PC-9 (cell line): ENCODE data around the gene SRGAP1. TPM values are rescaled to one million over a fixed set of nuclear protein-coding genes. Genes with fewer than 3 reads are reported as not detected.

Source experiments
- BruUV-seq: library from RNA; stranded (reverse); fragments of 400-500 nt; replicated peaks from 2 replicates; lab custom pipeline; 2021; lab: Mats Ljungman, UMichigan
- CTCF ChIA-PET: fragments of 300-600 bp; sonication (Branson Sonifier 250); formaldehyde crosslinking; loops from one replicate; lab custom pipeline; 2022; ENCODE audit warnings: antibody characterized with exemption; lab: Charles Lee
- POLR2A ChIA-PET: fragments of 300-600 bp; sonication (Branson Sonifier 250); formaldehyde crosslinking; loops from one replicate; lab custom pipeline; 2022; ENCODE audit warnings: antibody characterized with exemption; ENCODE audit not compliant: unreplicated experiment; lab: Charles Lee
- DNase-seq, 2 experiments: peaks; one replicate each; pipeline versions ENCODE4 v3.0.0 to v3.0.0-alpha.2; 2015 to 2022; ENCODE audit warnings: mixed read lengths in 1 of 2
- H2AFZ ChIP-seq: fragments of 200-600 bp; sonication (generic); 2 replicates; pipeline ENCODE4 v1.8.1; 2017; ENCODE audit warnings: antibody characterized with exemption
- H3F3A ChIP-seq: fragments of 200-600 bp; sonication (generic); 2 replicates; pipeline ENCODE4 v1.8.1; 2017; ENCODE audit warnings: antibody characterized with exemption, mild to moderate bottlenecking, low read depth; ENCODE audit not compliant: insufficient read depth
- H3K27ac ChIP-seq: fragments of 200-600 bp; sonication (generic); 2 replicates; pipeline ENCODE4 v1.6.1; 2016; ENCODE audit warnings: mixed run types
- H3K27me3 ChIP-seq: fragments of 200-600 bp; sonication (generic); 2 replicates; pipeline ENCODE4 v1.6.1; 2016; ENCODE audit warnings: low read depth, mixed run types; ENCODE audit not compliant: insufficient read depth
- H3K36me3 ChIP-seq: fragments of 200-600 bp; sonication (generic); 2 replicates; pipeline ENCODE4 v1.6.1; 2016; ENCODE audit warnings: low read depth, mixed run types
- H3K4me1 ChIP-seq: fragments of 200-600 bp; sonication (generic); replicated peaks from 2 replicates; pipeline ENCODE4 v1.6.1; 2016; ENCODE audit warnings: mixed run types; ENCODE audit not compliant: insufficient read depth
- H3K4me2 ChIP-seq: fragments of 200-600 bp; sonication (generic); 2 replicates; pipeline ENCODE4 v1.6.1; 2017; ENCODE audit warnings: mixed run types
- H3K4me3 ChIP-seq: fragments of 200-600 bp; sonication (generic); 2 replicates; pipeline ENCODE4 v1.6.1; 2016; ENCODE audit warnings: mixed run types
- H3K79me2 ChIP-seq: fragments of 200-600 bp; sonication (generic); 2 replicates; pipeline ENCODE4 v1.6.1; 2017; ENCODE audit warnings: low read depth, mixed run types
- H3K9me2 ChIP-seq: fragments of 200-600 bp; sonication (generic); 2 replicates; pipeline ENCODE4 v1.8.1; 2017; ENCODE audit warnings: mild to moderate bottlenecking; ENCODE audit not compliant: insufficient read depth
- H3K9me3 ChIP-seq: fragments of 200-600 bp; sonication (generic); 2 replicates; pipeline ENCODE4 v1.8.1; 2016; ENCODE audit warnings: low read depth; ENCODE audit not compliant: insufficient read depth
- H4K20me1 ChIP-seq: fragments of 200-600 bp; sonication (generic); 2 replicates; pipeline ENCODE4 v1.8.1; 2017; ENCODE audit not compliant: insufficient read depth
- EZH2 ChIP-seq: fragments of 200-600 bp; sonication (generic); IDR thresholded peaks from 2 replicates; pipeline ENCODE4 v1.8.0; 2017; ENCODE audit warnings: antibody characterized with exemption, low read depth
- intact Hi-C: fragments of 100-400 bp; cut with micrococcal nuclease; formaldehyde crosslinking; loops from one replicate; pipeline ENCODE4 v1.10.0; 2022; ENCODE audit not compliant: unreplicated experiment
- total RNA-seq: library from RNA; stranded (reverse); gene quantifications from 2 replicates; pipeline ENCODE4 v1.2.3, GENCODE V29; 2021
- TF ChIP-seq, protein P1 (sequence below): fragments of 200-600 bp; sonication (generic); conservative IDR thresholded peaks from 2 replicates; pipeline ENCODE4 v1.6.1; 2017; ENCODE audit warnings: mixed run types, antibody characterized with exemption, mild to moderate bottlenecking, moderate library complexity

Gene SRGAP1
- total RNA-seq, 1 experiment from 2014 or later = 24.5 TPM

DNA sequence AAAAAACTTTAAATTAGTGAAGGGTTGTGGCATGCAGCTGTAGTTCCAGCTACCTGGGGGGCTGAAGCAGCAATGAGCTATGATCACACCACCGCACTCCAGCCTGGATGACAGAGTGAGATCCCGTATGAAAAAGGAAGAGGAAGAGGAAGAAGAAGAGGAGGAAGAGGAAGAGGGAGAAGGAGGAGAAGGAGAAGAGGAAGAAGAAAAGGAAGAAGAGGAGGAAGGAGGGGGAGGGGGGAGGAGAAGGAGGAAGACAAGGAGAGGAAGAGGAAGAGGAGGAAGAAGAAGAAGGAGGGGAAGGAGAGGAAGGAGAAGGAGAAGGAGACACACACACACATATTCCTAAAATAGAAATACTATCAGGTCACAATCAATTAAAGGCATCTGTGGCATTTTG, 32.7 kb upstream of the SRGAP1 start:
- Histone ChIP-seq H2AFZ (no peak overlapping the region), H3K79me2 (no peaks in the 10 kb centered on the region), H3K4me1 (no peaks in the 10 kb centered on the region), H3K9me3 (no peaks in the 10 kb centered on the region), H4K20me1 (no peaks in the 10 kb centered on the region), H3K9me2 (no peaks in the 10 kb centered on the region), H3F3A (peaks cover 1% of the 10 kb centered on the region; the same call in 1 of the 2 replicates), H3K36me3 (0 out of 2 replicates have a peak, but pooled peaks cover 4% of the 10 kb centered on the region), H3K4me3 (no peak overlapping the region), H3K27me3 (no peaks in the 10 kb centered on the region), H3K27ac (no peak overlapping the region), H3K4me2 (no peak overlapping the region)
- ChIA-PET POLR2A (no interaction called here), CTCF (no interaction called here)
- intact Hi-C loops = no loop called here
- BruUV-seq = no TSS peak
- no peak for DNase-seq
- no peak for TF ChIP-seq EZH2
- TF ChIP-seq, protein P1, sequence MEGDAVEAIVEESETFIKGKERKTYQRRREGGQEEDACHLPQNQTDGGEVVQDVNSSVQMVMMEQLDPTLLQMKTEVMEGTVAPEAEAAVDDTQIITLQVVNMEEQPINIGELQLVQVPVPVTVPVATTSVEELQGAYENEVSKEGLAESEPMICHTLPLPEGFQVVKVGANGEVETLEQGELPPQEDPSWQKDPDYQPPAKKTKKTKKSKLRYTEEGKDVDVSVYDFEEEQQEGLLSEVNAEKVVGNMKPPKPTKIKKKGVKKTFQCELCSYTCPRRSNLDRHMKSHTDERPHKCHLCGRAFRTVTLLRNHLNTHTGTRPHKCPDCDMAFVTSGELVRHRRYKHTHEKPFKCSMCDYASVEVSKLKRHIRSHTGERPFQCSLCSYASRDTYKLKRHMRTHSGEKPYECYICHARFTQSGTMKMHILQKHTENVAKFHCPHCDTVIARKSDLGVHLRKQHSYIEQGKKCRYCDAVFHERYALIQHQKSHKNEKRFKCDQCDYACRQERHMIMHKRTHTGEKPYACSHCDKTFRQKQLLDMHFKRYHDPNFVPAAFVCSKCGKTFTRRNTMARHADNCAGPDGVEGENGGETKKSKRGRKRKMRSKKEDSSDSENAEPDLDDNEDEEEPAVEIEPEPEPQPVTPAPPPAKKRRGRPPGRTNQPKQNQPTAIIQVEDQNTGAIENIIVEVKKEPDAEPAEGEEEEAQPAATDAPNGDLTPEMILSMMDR = no peak

DNA sequence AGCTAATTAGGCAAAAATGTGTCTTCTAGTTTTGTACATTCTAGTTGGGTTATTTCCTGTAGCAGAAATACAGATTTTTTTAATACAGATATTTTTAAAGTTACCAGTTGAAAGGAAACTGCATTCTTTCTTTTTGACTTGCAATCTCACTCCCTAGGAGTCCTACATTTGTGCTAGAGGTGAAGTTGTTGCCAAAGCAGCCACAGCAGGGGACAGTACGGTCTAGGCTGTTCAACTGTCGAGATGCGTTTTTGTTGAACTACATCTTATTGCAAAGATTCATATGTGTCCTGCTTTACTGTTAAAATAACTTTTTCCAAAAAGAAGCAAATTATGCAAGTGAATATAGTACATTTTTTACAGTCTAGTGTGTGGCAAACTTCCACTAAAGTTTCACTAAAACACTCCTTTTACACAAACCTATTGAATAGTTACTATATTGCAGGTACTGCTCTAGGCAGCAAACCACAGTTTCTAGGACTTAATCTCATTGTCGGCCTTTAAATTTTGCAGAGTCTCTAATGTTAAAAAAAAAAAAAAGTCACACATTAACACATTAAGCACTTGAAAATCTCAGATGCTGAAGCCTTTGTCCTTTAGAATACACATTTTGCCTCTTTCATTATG, 30.2 kb upstream of the SRGAP1 start:
- Histone ChIP-seq H3K4me1 (no peaks in the 10 kb centered on the region), H3K4me3 (no peak overlapping the region), H3F3A (no peaks in the 10 kb centered on the region), H4K20me1 (no peaks in the 10 kb centered on the region), H3K9me3 (no peaks in the 10 kb centered on the region), H3K27me3 (no peaks in the 10 kb centered on the region), H2AFZ (no peak overlapping the region), H3K4me2 (no peak overlapping the region), H3K36me3 (0 out of 2 replicates have a peak, but pooled peaks cover 1% of the 10 kb centered on the region), H3K9me2 (no peaks in the 10 kb centered on the region), H3K79me2 (no peaks in the 10 kb centered on the region), H3K27ac (no peak overlapping the region)
- POLR2A ChIA-PET = interaction anchor here (0.7 kb wide), 1 partner anchor 308 kb away, joined by 5 read pairs; no protein-coding TSS in a partner anchor
- TF ChIP-seq, protein P1 = no peak
- TF ChIP-seq EZH2 = no peak
- no peak for DNase-seq
- intact Hi-C loops = no loop called here
- BruUV-seq = no TSS peak
- CTCF ChIA-PET = no interaction called here

DNA sequence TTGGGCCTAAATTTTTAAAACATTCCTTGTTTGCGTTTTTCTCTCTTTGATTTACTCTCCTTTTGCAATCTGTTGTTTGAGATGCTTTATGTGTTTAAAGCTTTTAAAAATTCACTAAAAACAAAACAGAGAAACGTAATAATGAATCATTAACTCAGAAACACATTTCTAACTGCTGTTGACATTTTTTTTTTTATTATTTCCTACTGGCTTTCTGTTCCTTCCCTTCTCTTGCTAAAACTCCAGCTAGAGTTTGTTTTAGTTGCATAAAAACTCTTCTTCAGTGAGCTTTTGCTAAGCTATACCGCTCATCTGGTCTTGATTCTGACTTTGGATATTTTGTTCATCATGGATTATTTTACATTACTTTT, 29.0 kb upstream of the SRGAP1 start:
- no peak overlapping the region for H2AFZ ChIP-seq
- DNase-seq = no peak
- no peaks in the 10 kb centered on the region for H3K9me3 ChIP-seq
- intact Hi-C loops = no loop called here
- no TSS peak for BruUV-seq
- H3K27ac ChIP-seq = no peak overlapping the region
- H3K4me1 ChIP-seq = no peaks in the 10 kb centered on the region
- no peak overlapping the region for H3K4me2 ChIP-seq
- no peaks in the 10 kb centered on the region for H3K79me2 ChIP-seq
- ChIA-PET CTCF (no interaction called here), POLR2A (no interaction called here)
- no peaks in the 10 kb centered on the region for H4K20me1 ChIP-seq
- H3K9me2 ChIP-seq = no peaks in the 10 kb centered on the region
- H3K27me3 ChIP-seq = no peaks in the 10 kb centered on the region
- H3K36me3 ChIP-seq = no peaks in the 10 kb centered on the region
- TF ChIP-seq, protein P1 = no peak
- no peak for TF ChIP-seq EZH2
- H3F3A ChIP-seq = no peaks in the 10 kb centered on the region
- H3K4me3 ChIP-seq = no peak overlapping the region
